SKM-1 treated with dmso at 0.1 percent for 144 hours (cell line): Measurements from ENCODE around the gene VSIG8.
A peak's percentile ranks its signal among the peaks of the same experiment; 100 is the strongest.
"Not testable (repeated sequence)": the region's sequence is repeated elsewhere in the genome, so short reads cannot be mapped to it uniquely, and the experiment has no call there.

ENCODE experiments used
- DNase-seq: peaks from one replicate; lab custom pipeline; 2025; ENCODE audit not compliant: unreplicated experiment; lab: John Stamatoyannopoulos, UW

The VSIG8 gene

GRCh38 chr1:159862557-159862956 lies at the start of gene VSIG8:
Gene VSIG8, minus strand, starts transcription at chr1:159862657. Its CDS starts 136 bp downstream, at chr1:159862521.
- no peak for DNase-seq

- DNase-seq, result peak; percentile 56
Measured at GRCh38 chr1:159911326-159912070, 49.0 kb upstream of the VSIG8 start.

DNA sequence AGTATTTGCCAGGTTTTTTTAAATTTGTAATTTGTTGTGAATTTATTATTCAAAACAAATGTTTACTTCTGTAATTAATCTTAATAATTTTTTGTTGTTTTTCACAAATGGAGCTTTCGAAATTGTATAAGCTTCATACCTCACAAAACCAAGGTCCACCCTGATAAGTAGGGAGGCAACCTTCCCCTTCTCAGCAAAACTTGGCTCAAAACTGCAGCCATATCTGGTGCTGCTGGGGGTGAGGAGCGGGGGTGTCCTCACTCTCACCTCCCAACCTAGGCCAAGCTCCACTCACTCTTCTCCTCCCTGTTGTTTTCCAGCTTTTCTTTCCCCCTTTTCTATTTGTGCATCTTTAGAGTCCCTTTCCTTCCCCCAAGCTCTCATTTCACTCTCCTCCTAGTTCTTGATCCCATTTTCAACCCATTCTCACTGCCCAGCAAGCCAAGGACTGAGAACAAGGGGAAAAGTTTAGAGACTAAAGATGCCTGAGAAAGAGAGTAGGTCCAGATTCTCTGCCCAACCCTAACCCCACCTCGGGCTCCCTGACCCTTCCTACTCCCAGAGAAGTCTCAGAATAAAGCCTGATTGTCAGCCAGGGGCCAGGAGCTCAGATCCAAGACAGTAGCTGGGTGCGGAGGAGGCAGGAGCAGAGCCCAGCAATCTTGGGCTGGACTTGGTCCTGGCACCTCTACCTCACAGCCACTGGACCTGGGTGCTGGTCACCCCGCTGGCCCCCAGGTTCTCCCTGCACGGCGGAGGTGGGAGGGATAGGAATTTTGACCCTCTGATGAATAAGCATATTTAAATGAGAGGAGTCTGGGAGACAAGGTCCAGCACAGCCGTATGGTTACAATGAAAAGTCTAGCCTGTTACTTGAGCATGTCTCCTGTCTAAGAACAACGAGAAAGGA lies 45.8 kb upstream of the VSIG8 start:
- DNase-seq, result no peak

- DNase-seq, result no peak
Measured at GRCh38 chr1:159906960-159907359, 44.5 kb upstream of the VSIG8 start.

GRCh38 chr1:159904036-159904435 lies 41.6 kb upstream of the VSIG8 start:
- DNase-seq, result not testable (repeated sequence)

DNA sequence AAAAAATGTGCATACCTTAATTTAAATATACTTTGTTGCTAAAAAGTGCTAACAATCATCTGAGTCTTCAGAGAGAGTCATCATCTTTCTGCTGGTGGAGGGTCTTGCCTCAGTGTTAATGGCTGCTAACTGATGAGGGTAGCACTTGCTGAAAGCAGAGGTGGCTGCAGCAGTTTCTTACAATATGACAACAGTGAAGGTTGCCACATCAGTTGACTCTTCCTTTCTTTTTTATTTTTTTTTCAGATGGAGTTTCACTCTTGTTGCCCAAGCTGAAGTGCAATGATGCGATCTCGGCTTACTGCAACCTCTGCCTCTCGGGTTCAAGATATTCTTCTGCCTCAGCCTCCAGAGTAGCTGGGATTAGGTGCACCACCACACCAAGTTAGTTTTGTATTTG lies 40.1 kb upstream of the VSIG8 start:
- DNase-seq, result no peak

DNA sequence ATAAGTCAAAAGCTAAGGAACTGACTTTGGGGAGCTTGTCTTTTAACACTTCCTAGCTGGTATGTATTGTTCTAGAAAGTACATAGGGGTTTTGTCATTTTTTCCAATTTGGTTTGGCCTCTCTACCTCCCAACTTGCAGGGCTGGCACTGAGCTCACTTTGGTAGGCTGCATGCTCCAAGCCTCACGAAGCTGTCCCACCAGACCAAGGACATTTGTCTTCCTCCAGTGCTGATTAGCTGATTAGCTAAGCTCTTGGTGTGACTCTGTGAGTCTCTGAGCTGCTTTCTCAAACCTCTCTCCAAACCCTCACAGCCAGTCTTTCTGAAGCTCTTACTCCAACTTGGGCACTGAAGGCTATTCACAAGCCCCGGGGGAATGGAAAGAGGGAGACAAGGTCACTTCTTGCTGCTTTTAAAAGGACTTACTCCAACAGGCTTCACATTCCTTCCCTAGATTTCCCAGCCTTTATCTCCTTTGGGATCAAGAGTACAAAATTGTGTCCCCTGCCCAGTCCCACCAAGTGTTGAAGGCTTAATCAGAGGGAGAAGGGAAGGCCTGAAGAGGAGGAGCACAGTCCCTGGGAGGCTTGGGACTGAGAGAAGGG lies 38.4 kb upstream of the VSIG8 start:
- no peak for DNase-seq

- no peak for DNase-seq
Measured at GRCh38 chr1:159900086-159900680, 37.7 kb upstream of the VSIG8 start, which contains the start of gene CFAP45. Gene CFAP45, minus strand, starts transcription at chr1:159900165. Its CDS starts 67 bp downstream, at chr1:159900098.

- not testable (repeated sequence) for DNase-seq
Measured at GRCh38 chr1:159899634-159900033, 37.2 kb upstream of the VSIG8 start.

- DNase-seq, result peak; percentile 32
Measured at GRCh38 chr1:159898527-159898926, 36.1 kb upstream of the VSIG8 start.

DNA sequence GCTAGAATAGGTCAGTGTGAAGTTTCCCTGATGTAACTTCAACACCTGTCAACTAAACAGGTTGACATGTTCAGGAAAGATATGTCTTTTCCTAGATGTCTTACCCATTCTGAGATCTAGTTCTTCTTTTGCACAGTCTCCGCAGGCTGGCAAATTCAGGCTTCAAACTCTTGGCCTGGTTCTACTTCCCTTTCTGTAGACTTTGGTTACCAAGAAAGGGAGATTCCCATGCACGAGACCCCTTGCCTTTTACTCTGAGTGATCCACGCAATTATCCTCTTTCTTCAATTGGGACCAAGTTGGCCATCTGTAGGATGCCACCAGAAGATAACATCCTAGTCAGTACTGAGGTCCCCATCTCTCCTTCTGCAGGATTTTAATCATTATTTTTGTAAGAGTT lies 35.5 kb upstream of the VSIG8 start:
- DNase-seq, result no peak

DNA sequence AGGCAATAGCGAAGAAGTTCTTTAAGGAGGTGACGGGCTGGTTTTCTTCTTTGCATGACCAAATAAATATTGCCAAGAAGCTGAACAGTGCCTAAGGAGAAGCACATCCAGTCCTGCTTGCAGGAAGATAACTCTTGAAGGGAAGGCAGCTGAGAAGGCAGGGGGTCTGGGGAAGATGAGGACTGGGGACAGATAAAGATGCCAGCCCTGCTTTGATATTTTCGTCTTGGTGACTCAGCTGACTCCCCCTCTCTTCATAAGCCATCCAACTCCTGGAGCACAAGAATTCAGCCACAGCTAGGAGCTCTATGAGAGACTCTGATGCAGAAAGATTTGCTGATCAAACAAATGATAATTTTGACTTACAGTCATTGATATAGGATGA lies 34.1 kb upstream of the VSIG8 start:
- no peak for DNase-seq

GRCh38 chr1:159895836-159896545 lies 33.5 kb upstream of the VSIG8 start:
- DNase-seq, result peak; percentile 74

GRCh38 chr1:159895286-159895685 lies 32.8 kb upstream of the VSIG8 start:
- no peak for DNase-seq

DNA sequence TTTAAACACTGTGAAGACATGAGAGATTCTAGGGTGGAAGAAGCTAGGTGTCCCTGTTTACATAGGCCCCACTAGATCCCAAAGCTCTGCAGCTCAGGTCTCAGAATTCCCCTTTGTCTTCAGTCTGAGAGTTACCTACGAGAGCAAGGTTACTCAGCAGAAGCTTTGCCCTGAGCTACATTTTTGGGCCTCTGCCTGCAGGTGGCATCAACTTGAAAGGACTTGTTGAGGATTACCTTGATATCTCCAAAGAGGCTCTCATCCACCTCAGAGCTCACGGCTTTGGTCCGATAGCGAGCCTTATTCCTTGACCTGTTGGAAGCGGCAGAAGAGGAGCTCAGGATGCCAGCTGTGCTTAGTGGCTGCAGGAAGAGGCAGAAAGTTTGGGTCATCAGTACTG lies 30.5 kb upstream of the VSIG8 start:
- no peak for DNase-seq

- peak; percentile 87 for DNase-seq
Measured at GRCh38 chr1:159891275-159892157, 29.1 kb upstream of the VSIG8 start.

GRCh38 chr1:159890390-159890789 lies 27.9 kb upstream of the VSIG8 start:
- no peak for DNase-seq

DNA sequence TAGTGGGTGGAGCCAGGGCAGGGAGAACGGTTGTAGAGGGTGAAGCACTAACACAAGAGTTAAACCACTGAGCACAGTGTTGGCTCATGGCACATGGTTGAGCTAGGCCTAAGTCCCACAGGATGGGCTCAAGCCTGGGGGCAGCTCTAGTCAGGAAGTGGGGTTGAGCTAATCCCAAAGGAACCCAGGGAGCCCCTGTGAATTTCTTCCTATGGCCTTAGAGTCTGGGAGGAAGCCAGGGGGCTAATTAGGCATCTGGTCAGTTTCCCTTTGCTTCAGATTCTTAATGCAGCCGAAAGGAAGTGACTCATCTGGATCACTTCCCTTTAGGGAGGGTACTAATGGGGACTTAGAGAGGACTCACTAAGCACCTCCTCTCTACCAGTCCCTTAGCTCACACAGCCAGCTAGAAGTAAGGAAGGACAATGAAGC lies 27.4 kb upstream of the VSIG8 start:
- DNase-seq, result peak; percentile 96

GRCh38 chr1:159889202-159889601 lies 26.7 kb upstream of the VSIG8 start:
- no peak for DNase-seq

DNA sequence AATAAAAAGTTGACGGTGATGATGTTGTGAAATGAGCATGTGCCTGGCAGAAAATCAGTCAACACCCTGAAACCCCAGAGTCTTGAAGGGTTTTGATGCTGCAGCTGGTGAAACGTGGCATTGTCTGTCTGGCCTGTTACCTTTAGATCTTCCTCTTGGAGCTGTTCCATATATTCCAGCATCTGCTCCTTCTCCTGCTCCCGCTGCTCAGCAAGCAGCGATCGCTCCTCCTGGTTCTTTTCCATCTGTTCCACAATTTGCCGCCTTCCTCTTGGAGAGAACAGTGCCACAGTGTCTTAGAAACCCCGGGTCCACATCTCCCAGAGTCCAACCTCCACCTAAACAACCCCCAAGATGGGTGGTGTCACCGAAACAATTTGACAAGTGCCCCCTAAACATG lies 21.8 kb upstream of the VSIG8 start:
- no peak for DNase-seq
